ENCODE results near the gene CFAP61. TPM values are rescaled to one million over a fixed set of nuclear protein-coding genes. Genes with fewer than 3 reads are reported as not detected.

Gene CFAP61
- total and polyA plus RNA-seq, 2 experiments from 2014 or later: 1.0 TPM; not detected in 1

DNA sequence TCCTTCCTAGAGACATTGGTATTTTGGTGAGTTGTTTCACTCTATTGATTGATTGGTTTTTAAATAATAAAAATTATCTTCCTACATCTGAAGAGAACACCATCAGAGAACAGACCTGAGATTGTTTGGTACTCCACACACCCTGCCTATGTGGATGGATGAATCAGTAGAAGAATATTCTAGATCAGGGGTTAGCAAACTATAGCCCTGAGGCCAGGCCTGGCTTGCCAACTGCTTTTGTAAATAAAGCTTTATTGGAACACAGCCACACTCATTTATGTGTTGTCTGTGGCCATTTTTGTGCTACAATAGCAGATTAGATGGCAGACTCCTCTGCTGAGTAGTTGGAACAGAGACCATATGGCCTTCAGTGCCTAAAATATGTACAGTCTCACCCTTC lies 176.0 kb downstream of the CFAP61 start:
- Histone ChIP-seq H2AFZ (no peak overlapping the region), H3K4me1 (ENCODE audit: insufficient read depth) (no peaks in the 10 kb centered on the region), H3K27me3 (no peaks in the 10 kb centered on the region), H3K27ac (no peak overlapping the region), H3K9me3 (ENCODE audit: low read depth) (no peaks in the 10 kb centered on the region), H4K20me1 (ENCODE audit: insufficient read depth, poor library complexity, severe bottlenecking) (no peaks in the 10 kb centered on the region), H3K36me3 (replicated peaks; ENCODE audit: insufficient read depth, low read depth) (no peaks in the 10 kb centered on the region), H3K4me3 (no peak overlapping the region), H3K4me2 (no peak overlapping the region), H3K79me2 (no peaks in the 10 kb centered on the region), H3K9me2 (replicated peaks; ENCODE audit: insufficient read depth) (no peaks in the 10 kb centered on the region)
- no peak for DNase-seq (ENCODE audit: low spot score)
- TF ChIP-seq EZH2phosphoT487 (IDR thresholded peaks at IDR 0.05; ENCODE audit: low read depth, severe bottlenecking, unreplicated experiment): no peak
- TF ChIP-seq, protein P1, sequence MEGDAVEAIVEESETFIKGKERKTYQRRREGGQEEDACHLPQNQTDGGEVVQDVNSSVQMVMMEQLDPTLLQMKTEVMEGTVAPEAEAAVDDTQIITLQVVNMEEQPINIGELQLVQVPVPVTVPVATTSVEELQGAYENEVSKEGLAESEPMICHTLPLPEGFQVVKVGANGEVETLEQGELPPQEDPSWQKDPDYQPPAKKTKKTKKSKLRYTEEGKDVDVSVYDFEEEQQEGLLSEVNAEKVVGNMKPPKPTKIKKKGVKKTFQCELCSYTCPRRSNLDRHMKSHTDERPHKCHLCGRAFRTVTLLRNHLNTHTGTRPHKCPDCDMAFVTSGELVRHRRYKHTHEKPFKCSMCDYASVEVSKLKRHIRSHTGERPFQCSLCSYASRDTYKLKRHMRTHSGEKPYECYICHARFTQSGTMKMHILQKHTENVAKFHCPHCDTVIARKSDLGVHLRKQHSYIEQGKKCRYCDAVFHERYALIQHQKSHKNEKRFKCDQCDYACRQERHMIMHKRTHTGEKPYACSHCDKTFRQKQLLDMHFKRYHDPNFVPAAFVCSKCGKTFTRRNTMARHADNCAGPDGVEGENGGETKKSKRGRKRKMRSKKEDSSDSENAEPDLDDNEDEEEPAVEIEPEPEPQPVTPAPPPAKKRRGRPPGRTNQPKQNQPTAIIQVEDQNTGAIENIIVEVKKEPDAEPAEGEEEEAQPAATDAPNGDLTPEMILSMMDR (IDR thresholded peaks at IDR 0.05; ENCODE audit: poor library complexity): no peak
- TF ChIP-seq EZH2 (IDR thresholded peaks at IDR 0.05; ENCODE audit: borderline replicate concordance): no peak

DNA sequence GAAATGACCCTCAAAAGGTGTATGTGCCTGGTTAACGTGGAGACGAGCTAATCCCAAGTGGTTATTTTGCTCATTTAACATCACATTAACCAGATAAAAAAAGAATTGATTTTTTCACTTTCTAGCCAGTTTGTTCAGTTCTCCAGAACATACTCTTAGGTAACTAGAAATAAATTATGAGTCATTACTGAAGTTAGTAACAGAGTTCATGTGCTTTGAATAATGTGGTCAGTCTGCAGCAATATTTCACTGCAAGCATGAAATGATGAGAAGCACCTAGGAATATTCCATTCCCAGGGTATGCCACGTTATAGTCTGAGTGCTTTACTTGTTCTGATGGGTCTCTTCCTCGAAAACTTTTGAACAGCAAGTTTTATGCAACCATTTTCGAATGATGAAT lies 177.3 kb downstream of the CFAP61 start:
- no peak for DNase-seq (ENCODE audit: low spot score)
- Histone ChIP-seq H3K4me3 (no peak overlapping the region), H3K27me3 (no peaks in the 10 kb centered on the region), H3K9me3 (ENCODE audit: low read depth) (no peaks in the 10 kb centered on the region), H4K20me1 (ENCODE audit: insufficient read depth, poor library complexity, severe bottlenecking) (no peaks in the 10 kb centered on the region), H2AFZ (no peak overlapping the region), H3K4me1 (ENCODE audit: insufficient read depth) (no peaks in the 10 kb centered on the region), H3K9me2 (replicated peaks; ENCODE audit: insufficient read depth) (no peaks in the 10 kb centered on the region), H3K36me3 (replicated peaks; ENCODE audit: insufficient read depth, low read depth) (no peaks in the 10 kb centered on the region), H3K27ac (no peak overlapping the region), H3K79me2 (no peaks in the 10 kb centered on the region), H3K4me2 (no peak overlapping the region)
- TF ChIP-seq, protein P1 (IDR thresholded peaks at IDR 0.05; ENCODE audit: poor library complexity): no peak
- no peak for TF ChIP-seq EZH2phosphoT487 (IDR thresholded peaks at IDR 0.05; ENCODE audit: low read depth, severe bottlenecking, unreplicated experiment)
- 73% methylated on average over 5 of the region's 5 CpGs for WGBS (ENCODE audit: low lambda C conversion rate, missing lambda C conversion rate)

DNA sequence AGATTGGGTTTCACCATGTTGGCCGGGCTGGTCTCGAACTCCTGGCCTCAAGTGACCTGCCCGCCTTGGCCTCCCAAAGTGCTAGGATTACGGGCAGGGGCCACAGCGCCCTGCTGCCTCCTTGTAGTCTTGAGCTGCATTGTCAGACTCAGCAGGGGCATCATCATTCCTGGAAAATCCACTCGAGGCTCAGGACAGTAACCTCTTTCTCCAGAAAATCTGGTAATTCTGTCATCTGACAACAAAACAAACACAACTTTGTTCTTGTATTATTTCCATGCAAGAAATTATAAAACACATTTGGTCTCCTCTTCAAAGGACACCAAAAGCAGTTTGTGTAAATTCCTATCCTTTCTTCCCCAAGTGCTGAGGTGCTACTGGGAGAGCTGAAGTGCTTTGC lies 178.4 kb downstream of the CFAP61 start:
- no peaks in the 10 kb centered on the region for H3K9me3 ChIP-seq (ENCODE audit: low read depth)
- H3K4me2 ChIP-seq: no peak overlapping the region
- no peak overlapping the region for H2AFZ ChIP-seq
- no peak overlapping the region for H3K4me3 ChIP-seq
- no peak for DNase-seq (ENCODE audit: low spot score)
- H3K27ac ChIP-seq: no peak overlapping the region
- no peaks in the 10 kb centered on the region for H3K79me2 ChIP-seq
- 93% methylated on average over 6 of the region's 6 CpGs for WGBS (ENCODE audit: low lambda C conversion rate, missing lambda C conversion rate)
- no peaks in the 10 kb centered on the region for H3K4me1 ChIP-seq (ENCODE audit: insufficient read depth)
- no peaks in the 10 kb centered on the region for H3K27me3 ChIP-seq
- TF ChIP-seq EZH2phosphoT487 (IDR thresholded peaks at IDR 0.05; ENCODE audit: low read depth, severe bottlenecking, unreplicated experiment) (no peak), EZH2 (IDR thresholded peaks at IDR 0.05; ENCODE audit: borderline replicate concordance) (no peak)
- TF ChIP-seq, protein P1 (IDR thresholded peaks at IDR 0.05; ENCODE audit: poor library complexity): no peak
- no peaks in the 10 kb centered on the region for H3K36me3 ChIP-seq (replicated peaks; ENCODE audit: insufficient read depth, low read depth)
- no peaks in the 10 kb centered on the region for H3K9me2 ChIP-seq (replicated peaks; ENCODE audit: insufficient read depth)
- H4K20me1 ChIP-seq (ENCODE audit: insufficient read depth, poor library complexity, severe bottlenecking): no peaks in the 10 kb centered on the region
